HG02623 (cell line): ENCODE results near the gene EYA4.

Source experiments
- ATAC-seq: cut with Tn5 transposase; IDR thresholded peaks from one replicate; pipeline ENCODE4 v1.9.1; 2021; ENCODE audit warnings: moderate library complexity; ENCODE audit not compliant: unreplicated experiment

Gene EYA4, protein sequence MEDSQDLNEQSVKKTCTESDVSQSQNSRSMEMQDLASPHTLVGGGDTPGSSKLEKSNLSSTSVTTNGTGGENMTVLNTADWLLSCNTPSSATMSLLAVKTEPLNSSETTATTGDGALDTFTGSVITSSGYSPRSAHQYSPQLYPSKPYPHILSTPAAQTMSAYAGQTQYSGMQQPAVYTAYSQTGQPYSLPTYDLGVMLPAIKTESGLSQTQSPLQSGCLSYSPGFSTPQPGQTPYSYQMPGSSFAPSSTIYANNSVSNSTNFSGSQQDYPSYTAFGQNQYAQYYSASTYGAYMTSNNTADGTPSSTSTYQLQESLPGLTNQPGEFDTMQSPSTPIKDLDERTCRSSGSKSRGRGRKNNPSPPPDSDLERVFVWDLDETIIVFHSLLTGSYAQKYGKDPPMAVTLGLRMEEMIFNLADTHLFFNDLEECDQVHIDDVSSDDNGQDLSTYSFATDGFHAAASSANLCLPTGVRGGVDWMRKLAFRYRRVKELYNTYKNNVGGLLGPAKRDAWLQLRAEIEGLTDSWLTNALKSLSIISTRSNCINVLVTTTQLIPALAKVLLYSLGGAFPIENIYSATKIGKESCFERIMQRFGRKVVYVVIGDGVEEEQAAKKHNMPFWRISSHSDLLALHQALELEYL

DNA sequence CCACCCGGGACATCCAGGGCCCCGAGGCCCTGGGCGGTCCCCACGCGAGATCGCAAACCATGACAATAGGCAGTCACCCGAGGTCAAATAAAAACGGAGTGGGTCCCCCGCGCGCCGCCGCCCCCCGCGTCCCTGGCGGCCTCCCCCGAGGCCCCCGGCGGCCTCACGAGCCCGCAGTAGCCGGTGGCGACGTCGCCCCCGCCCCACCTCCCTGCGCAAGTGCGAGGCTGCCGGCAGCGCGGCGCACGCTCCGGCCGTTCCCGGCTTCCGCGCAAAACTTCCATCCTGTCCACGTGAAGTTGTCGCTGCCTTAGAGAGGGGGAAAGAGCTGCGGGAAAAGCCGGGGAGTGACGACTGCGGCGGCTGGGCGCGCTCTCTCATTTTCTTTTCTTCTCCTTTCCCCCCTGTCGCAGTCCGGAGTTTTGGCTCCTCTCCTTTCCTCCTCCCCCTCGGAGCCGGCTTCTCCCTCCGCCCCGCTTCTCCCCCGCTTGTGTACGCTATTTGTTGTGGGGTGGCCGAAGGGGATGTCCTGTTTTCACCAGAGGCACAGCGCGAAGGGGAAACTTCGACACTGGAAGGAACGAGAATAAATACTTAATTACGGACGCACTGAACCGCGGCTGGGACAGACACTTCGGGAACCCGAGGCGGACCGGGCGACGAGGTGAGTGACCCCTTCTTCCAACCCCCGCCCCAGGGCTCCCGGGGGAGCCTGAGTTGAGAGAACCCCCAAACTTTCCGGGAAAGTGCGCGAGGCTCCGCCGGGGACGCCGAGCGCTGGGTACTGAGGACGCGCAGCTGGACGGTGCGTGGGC, at the start of gene EYA4:
Gene EYA4 (plus strand): TSS at position 272 of the 815 bp plus-strand sequence. CDS start 33,424 bp downstream, outside the sequence.
- ATAC-seq: no peak

DNA sequence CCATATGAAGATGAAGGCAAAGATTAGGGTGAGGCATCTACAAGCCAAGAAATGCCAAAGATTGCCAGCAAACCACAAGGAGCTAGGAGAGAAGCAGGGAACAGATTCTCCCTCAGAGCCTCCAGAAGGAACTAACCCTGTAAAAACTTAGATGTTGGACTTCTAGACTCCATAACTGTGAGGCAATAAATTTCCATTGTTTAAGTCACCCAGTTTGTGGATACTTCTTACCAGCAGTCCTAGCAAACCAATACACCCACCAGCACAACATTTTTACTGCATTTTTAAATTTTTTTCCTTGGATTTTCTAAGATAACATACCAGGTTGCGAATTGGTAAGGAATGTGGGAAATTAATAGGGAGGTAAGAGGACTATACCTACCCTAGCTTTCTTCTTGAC, 47.8 kb upstream of the EYA4 start:
- ATAC-seq: no peak

DNA sequence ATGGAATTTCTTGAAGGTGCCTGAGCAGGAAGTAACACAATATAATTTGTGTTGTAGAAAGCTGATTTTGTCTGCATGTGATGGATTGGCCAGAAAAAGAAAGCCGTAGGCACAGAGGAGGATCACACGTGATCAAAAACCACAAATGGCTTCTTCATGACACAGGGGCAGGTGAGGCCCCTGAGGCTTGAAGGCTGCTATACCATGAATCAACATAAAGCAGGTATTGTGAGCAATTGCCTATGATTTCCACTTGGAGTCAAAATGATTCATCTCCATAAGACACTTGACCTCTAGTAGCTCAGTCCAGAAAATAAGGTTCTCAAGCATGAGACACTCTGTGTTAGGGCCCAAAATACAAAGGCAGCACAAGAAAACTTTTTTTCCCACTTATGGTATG, 42.4 kb upstream of the EYA4 start:
- ATAC-seq: no peak

DNA sequence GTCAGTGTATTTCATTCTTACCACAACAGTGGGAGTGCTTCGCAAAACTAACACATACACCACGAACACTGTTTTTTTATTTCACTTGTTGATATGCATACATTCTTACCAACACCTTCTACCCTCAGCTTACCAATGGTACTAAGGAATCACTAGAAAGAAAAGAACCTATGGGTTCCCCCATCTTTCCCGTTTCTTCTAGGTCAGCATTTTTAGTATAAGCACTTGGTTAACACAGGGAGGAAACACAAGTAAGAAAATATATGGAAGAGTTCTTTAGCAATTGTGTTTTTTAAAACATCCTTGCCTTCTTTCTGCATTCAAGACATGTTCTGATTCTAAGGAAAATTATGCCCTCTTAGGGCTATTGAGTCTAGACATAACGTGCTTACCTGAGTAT, 39.9 kb upstream of the EYA4 start:
- ATAC-seq: no peak

DNA sequence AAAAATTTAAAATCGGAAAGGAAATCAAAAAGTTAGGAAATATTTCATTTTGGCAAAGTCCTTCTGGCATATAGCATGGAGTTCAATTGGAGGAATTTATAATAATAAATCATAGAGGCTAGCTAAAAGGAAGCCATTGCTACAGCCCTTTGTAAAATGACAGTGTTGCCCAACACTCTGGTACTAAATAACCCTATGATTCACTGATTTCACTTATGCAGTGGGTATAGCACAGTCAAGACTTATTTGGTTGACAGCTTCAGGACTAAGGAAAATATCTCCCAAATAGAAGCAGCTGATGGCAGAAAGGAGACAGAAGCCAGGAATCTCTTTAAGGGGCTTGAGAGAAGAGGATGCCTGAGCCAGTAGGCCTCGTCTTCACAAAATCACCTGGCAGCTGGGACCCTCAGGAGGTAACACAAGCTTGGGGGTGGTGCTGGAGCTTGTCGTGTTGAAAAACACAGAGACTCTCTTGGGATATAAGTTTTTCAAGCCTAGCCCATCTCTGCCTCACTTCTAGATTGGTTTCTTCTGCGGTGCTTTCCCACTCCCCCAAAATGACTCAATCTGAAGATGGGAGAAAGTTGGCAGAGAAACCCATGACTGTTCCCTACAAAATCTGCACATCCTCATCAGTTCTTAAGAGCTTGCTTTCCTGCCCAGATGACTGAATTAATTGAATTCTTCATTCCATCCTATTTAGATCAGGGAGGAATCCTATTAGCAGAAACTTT, 38.4 kb upstream of the EYA4 start:
- ATAC-seq: no peak

DNA sequence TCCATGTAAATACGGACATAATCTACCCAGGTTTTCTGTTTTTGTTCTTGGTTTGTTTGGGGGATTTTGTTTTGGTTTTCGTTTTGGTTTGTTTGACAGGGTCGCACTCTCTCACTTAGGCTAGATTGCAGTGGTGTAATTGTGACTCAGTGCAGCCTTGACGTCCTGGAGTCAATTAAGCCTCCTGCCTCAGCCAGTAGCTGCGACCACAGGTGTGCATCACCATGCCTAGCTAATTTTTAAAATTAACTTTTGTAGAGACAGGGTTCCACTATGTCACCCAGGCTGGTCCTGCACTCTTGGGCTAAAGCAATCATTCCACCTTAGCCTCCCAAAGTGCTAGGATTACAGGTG, 37.8 kb upstream of the EYA4 start:
- no peak for ATAC-seq

DNA sequence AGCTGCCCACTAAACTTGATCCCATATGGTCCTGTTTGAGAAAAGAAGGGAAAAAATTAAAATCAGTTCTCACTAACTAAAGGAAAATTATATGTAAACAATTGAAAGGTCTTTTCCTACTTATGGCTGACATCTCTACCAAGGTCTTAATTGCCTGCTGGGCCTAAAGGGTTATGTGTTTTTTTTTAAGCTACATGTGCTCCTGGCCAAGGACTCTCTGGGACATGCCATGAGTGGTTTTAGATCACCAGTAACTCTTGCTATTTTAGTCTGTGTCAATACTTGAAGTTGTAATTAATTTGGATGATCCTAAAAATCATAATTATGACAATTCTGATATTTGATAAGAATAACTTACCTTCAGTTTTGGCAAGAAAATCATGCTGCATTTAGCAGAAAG, 35.9 kb upstream of the EYA4 start:
- no peak for ATAC-seq

DNA sequence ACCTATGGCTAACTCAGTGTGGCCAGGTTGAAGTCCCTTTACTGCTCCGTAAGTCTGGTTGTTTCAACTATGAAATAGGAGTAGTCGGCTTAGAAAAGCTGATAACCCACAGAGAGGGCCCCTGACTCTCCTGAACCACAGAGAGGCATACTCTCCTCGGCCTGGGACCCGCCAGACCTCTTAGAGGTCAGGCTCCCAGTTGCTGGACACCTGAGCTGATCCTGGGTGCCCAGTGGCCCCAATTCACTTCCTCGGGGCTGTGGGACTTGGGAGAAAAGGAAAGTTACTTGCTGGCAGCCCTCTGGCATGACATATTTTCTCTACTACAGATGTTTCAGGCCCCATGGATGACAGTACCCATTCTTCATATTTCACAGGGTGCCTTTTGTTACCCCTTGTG, 34.2 kb upstream of the EYA4 start:
- ATAC-seq: no peak

DNA sequence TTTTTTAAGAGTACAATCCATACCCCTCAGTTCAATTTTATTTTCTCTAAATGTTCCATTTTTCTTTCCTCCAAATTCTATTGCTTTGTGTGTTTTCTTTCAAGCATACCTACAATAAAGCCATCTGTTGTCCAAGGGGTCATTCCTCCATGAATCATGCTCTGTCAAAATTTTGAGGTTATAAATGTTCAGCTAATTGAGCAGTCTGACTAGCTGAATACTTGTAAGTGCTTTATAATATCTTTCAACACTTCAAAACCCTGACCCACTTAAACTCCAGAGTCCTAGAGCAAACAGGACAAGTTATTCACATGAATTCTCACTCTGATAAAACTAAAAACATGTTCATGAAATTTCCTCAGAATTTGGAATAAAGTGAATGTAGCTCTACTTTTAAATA, 33.4 kb upstream of the EYA4 start:
- ATAC-seq: no peak

DNA sequence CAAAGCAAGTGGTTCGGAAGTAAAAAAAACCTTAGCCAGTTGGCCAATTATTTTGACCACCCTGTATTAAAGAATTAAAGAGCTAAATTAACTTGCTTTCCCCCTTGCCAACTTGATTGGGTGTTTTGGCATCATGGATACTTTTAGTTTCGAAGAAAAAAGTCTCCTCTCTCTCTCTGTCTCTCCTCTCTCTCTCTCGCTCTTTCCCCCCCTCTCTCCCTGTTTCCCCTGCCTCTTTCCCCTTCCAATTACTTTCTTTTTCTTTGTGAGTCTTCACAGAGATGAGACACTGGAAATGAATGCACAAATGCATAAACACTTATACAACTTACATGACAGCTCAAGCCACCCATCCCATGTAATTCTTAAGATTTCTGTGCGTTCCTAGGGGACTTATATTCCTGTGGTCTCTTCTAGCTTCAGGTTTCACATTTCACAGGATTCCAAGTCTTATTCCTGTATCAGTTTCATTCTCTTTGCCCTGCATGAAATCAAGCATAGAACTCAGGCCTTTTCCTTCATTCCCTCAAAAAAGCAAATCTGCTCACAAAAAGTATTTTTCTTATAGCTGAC, 32.9 kb upstream of the EYA4 start:
- no peak for ATAC-seq

DNA sequence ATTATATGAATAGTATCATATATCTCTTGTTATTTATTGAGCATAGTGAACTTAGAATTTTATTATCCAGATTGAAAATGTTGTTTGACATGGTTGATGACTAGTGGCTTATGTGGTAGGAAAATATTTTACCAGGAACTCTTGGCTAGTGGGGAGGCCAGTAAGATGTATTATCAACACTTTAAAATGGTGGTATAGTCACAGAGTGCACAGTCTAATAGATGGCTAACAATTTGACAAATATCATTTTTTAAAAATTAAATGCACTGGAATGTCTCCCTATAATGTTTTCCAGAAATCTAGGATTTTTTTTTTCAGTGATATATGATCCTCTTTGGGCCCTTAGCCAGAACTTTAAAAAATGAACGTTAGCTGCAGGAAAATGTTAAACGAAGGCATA, 26.9 kb upstream of the EYA4 start:
- no peak for ATAC-seq

DNA sequence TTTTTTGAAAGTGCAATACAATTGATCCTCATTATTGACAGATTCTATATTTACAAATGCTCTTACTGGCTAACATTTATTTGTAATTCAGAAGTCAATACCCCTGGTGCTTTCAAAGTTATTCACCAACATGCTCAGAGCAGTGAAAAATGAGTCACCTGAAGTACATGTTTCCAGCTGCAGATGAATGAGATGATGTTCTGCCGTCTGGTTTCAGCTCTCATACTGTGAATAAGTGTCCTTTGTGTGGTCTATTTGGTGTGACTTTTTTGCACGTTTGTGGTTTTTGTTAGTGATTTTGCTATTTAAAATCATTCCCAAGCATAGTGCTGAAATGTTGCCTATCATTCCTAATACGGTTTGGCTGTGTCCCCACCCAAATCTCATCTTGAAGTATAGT, 22.3 kb upstream of the EYA4 start:
- ATAC-seq: no peak

DNA sequence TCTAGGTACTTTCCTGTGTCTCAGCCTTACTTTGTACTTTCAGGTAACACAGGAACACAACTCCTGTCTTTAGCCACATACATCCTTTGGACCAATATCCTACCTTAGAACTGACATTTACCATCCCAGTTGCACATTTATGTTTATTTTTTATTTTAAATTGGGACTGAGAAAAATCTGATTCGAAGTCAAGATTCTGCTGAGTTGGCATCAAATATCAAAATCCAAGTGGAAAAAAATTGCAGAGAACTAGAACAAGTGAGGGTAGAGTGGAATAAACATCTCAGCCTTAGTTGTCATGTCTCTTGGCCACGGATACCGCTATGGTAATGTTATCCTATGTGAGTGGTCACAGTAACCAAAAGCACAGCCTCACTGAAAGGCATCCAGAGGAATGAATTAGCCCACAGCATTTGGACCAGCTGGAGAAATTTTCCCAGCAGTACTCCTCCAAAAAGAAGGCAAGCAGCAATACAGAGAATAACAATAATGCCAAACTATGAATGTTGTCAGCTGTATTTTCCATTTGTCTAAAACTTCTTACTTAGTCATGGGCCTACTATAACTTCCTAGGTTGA, 17.6 kb upstream of the EYA4 start:
- no peak for ATAC-seq

DNA sequence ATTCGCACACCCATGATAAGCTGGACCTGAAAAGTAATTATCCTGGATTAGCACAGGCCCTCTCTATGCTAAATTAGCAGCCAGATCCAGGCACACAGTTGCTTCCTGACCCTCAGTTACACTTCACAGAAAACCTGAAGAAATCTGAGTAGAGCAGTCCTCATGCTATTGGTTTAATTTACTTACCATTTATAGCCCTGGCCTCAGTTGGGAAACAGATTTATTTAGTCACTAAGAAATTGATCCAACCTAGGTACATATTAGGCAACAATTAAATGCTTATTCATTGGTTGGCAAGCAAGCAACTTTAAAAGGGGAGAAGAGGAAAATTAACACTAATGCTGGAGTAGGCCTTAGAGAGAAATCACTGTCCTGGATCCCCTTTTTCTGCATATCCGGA, 15.6 kb upstream of the EYA4 start:
- no peak for ATAC-seq

DNA sequence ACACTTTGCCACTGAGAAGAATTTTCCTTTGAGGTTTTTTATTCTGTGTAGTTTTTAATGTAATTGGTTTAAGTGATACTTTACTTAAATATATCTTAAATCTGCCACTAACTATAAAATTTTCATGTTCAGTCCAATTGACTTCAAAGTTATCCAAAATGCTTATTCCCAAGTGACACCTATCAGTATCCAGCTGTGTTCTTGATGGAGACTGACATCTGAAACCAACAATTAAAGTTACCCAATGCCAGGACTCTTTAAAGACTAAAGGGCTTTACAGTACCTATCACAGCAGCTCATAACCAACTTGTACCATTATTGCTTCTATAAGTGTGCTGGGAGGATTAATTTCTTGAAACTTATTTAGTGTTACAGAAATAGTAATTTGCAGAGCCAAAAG, 13.8 kb upstream of the EYA4 start:
- ATAC-seq: no peak

DNA sequence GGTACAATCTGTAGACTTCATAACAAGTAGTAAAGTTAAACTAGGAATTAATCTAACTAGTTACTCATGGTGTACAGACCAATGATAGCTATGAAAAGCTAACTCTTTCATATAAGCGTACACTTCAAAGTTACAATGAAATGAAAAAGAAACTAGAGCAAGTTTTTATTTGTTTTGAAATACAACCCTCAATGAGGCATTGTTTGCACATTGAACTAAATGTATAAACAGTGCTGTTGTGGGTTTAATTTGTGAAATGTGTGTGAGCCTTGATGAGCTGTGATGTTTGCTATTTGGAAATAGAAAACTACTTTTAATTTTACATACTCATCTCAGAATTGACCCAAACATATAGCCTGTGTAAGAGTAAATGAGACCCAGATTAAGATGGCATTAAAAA, 11.1 kb upstream of the EYA4 start:
- no peak for ATAC-seq

DNA sequence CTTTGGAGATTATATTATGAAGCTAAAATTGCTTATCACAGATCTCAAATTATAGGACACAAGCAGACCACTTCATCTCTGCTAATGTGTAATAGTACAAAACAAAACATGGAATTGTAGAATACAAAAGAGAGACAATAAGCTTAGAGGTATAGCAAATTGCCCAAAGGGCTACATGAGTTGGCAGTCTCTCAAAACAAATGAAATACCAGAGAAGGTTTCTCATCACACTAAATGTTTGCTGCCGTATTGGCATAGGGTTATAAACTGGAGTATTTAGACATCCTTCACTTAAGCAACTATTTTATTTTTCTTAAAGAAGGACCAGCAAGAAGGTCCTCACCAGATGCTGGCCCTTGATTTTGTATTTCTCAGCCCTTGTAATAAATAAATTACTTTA, 5.9 kb upstream of the EYA4 start:
- ATAC-seq: no peak

DNA sequence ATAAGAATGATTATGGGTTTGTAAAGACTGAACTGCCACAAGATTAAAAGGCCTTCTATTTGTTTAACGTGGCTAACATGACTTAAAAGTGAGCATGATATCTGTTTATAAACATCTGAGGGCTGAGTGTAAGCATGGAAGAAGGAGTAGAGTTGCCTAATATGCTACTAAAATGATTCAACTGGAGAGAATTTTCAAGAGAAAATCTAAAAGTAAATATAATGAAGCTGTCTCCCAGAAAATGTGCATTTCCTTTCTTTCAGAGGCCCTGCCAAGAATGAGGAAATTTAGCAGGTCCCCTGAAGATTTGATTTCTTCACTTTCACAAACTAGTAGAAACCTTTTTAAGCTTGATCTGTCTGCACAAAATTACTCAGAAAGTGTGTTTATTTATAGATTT, 4.2 kb upstream of the EYA4 start:
- no peak for ATAC-seq

DNA sequence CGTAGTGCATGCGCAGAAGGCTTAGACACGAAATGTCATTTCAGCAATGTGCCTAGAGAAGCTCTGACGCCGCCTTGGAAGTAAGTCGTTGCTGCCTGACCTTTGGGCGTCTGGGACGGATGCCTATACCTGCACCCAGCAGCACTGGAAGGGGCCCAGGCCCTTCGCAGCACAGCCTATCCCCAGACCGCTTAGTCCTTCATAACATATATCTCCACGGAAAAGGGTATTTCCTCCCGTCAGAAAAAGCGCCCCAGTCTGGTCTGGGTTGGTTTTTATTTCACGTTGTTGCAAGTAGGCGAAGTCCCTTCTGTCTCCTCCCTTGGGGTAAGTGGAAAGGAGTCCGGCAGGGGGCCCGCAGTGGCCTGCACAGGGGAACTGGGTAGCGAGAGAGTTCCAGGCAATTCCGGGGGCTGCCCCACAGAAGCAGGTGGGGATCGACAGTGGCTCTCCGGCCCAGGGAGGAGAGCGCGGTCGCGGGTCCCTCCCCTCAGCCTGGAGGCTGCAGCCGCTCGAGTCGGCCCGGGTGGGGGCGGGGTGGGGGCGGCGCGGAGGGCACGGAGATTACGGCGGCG, 559 bp upstream of the EYA4 start:
- ATAC-seq: no peak

DNA sequence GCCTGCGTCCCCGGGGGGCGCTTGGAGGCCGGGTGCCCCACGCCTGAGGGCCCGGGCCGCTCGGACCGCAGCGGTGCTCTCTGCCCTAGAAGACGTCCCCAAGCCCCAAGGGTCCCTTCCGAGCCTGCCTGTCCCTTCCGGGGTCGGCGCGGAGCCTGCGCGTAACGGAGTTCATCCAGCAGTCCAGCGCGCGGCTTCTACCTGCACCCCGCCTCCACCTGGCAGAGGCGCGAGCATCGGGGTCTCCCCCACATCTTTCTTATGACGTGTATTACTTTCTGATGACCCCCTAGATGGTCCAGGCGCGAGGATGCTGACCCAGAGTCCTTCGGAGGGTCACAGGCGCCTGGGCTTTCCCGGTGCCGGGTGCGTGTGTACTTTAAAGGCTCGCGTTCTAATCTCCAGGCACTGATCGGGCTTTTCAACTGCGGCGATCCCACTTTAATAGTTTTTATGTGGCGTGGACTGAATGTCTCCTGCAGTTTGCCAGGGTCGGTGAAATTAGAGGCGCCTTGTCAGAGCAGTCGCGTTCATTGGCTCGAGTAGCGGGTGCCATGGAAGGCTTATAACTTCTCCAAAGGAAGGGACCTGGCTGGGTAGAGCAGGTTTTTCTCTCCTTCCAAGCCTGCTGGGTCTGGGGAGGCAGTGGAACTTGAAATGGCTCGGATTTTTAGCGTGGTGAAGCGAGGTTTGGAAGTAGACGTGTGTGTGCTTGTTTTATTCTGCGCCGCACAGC, 912 bp downstream of the EYA4 start:
- no peak for ATAC-seq
